Measurements from ENCODE around the gene BCAS2.
"Not testable (repeated sequence)": the region's sequence is repeated elsewhere in the genome, so short reads cannot be mapped to it uniquely, and the experiment has no call there.

BCAS2 gene

GRCh38 chr1:114581335-114582287 is at the start of gene BCAS2:
TSS of gene BCAS2 (minus strand) at chr1:114581615. CDS start at chr1:114581591, 24 bp downstream.
- DNase-seq, result peak; percentile 96

- DNase-seq, result no peak
These were observed 45.7 kb upstream of the BCAS2 start for GRCh38 chr1:114627107-114627506.

- no peak for DNase-seq
These were observed 41.9 kb upstream of the BCAS2 start for GRCh38 chr1:114623364-114623763.

- no peak for DNase-seq
These were observed 39.0 kb upstream of the BCAS2 start for GRCh38 chr1:114620419-114620818.

GRCh38 chr1:114618606-114619005 is 37.2 kb upstream of the BCAS2 start:
- no peak for DNase-seq

GRCh38 chr1:114610546-114611245 is 29.3 kb upstream of the BCAS2 start:
- DNase-seq, result no peak

- no peak for DNase-seq
These were observed 28.4 kb upstream of the BCAS2 start for GRCh38 chr1:114609826-114610225.

GRCh38 chr1:114609026-114609425 is 27.6 kb upstream of the BCAS2 start:
- DNase-seq, result no peak

- DNase-seq, result no peak
These were observed 25.8 kb upstream of the BCAS2 start for GRCh38 chr1:114607223-114607622.

- no peak for DNase-seq
These were observed 16.5 kb upstream of the BCAS2 start for GRCh38 chr1:114597949-114598348.

GRCh38 chr1:114595602-114596001 is 14.2 kb upstream of the BCAS2 start:
- no peak for DNase-seq

GRCh38 chr1:114594046-114594445 is 12.6 kb upstream of the BCAS2 start:
- DNase-seq, result no peak

- DNase-seq, result no peak
These were observed 7.7 kb upstream of the BCAS2 start for GRCh38 chr1:114589122-114589521.

- DNase-seq, result no peak
These were observed 6.8 kb upstream of the BCAS2 start for GRCh38 chr1:114588196-114588689.

- no peak for DNase-seq
These were observed 6.0 kb upstream of the BCAS2 start for GRCh38 chr1:114587203-114587991.

- no peak for DNase-seq
These were observed 5.2 kb upstream of the BCAS2 start for GRCh38 chr1:114586513-114587047.

GRCh38 chr1:114585231-114585630 is 3.8 kb upstream of the BCAS2 start:
- no peak for DNase-seq

- no peak for DNase-seq
These were observed 7.0 kb downstream of the BCAS2 start for GRCh38 chr1:114574365-114574764.

GRCh38 chr1:114564141-114564540 is 17.3 kb downstream of the BCAS2 start:
- no peak for DNase-seq

- DNase-seq, result not testable (repeated sequence)
These were observed 18.4 kb downstream of the BCAS2 start for GRCh38 chr1:114562978-114563510.

GRCh38 chr1:114561333-114561732 is 20.1 kb downstream of the BCAS2 start:
- no peak for DNase-seq

GRCh38 chr1:114559356-114559755 is 22.1 kb downstream of the BCAS2 start:
- no peak for DNase-seq

Measured in NCI-H510A treated with DMSO at 0.1 percent for 48 hours (cell line).